ENCODE data around the gene BRD3.

- TF ChIP-seq CTCF (conservative IDR thresholded peaks at IDR 0.05): no peak
- TF ChIP-seq EZH2 (IDR thresholded peaks at IDR 0.05; ENCODE audit: low read depth): no peak
These were observed 52.9 kb downstream of the BRD3 start for GRCh38 chr9:134014946-134015345.
